CD4-positive, alpha-beta T cell treated with Interleukin-4 for 1 hour (primary cell): ENCODE results near the gene MRGPRX4.
"Not testable (repeated sequence)": the region's sequence is repeated elsewhere in the genome, so short reads cannot be mapped to it uniquely, and the experiment has no call there.

Experiments used
- DNase-seq, 2 donors: peaks; one replicate each; pipeline ENCODE4 v3.0.0-alpha.2; 2020 to 2022

The MRGPRX4 gene

DNA sequence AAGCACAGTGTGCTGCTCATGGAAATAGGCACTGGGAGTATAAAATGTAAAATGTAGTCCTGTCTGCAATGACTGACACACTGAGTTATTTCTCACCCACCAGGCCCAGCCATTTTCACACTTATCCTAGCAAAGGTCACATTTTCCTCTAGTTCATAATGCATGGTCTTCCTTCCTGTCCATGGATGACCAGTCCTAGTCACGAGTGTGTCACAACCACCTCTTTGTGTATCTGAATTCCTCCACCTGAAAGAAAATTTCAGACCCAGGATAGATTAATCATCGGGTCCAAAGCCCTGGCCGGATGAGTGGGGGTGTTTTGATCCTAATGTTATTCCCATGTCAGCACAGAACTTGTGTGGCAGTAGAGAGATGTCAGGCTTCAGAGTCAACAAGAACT is at the start of gene MRGPRX4:
TSS of gene MRGPRX4 (plus strand) at position 172 of the 400 bp plus-strand sequence. CDS start 420 bp downstream, outside the sequence.
- DNase-seq: no peak

DNA sequence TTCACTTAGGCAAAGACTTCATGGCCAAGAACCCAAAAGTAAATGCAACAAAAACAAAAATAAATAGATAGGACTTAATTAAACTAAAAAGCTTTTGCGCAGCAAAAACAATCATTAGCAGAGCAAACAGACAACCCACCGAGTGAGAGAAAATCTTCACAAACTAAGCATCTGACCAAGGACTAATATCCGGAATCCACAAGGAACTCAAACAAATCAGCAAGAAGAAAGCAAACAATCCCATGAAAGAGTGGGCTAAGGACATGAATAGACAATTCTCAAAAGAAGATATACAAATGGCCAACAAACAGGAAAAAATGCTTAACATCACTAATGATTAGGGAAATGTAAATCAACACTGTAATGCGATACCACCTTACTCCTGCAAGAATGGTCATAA is 41.5 kb upstream of the MRGPRX4 start:
- not testable (repeated sequence) for DNase-seq

GRCh38 chr11:18132341-18132740 is 40.3 kb upstream of the MRGPRX4 start, which contains the start of gene MRGPRX3:
Gene MRGPRX3, plus strand, starts transcription at chr11:18132571. Its CDS starts 4,632 bp downstream, at chr11:18137203.
- no peak for DNase-seq

GRCh38 chr11:18135308-18135707 is 37.3 kb upstream of the MRGPRX4 start:
- DNase-seq: no peak

- no peak for DNase-seq
These were observed 35.3 kb upstream of the MRGPRX4 start for GRCh38 chr11:18137186-18137800.

GRCh38 chr11:18140145-18140544 is 32.5 kb upstream of the MRGPRX4 start:
- no peak for DNase-seq

DNA sequence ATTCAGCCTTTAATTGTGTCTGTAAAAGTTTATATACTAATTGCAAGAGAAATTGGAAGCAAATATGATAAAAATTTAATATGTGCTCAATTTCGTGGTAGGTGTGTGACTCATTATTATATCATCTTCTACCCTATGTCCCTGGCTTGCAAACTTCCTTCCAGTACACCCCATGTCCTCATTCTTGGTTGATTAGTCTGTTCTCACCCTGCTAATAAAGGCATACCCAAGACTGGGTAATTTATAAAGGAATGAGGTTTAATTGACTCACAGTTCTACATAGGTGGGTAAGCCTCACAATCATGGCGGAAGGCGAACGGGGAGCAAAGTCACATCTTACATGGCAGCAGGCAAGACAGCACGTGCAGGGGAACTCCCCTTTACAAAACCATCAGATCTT is 28.4 kb upstream of the MRGPRX4 start:
- DNase-seq: no peak

DNA sequence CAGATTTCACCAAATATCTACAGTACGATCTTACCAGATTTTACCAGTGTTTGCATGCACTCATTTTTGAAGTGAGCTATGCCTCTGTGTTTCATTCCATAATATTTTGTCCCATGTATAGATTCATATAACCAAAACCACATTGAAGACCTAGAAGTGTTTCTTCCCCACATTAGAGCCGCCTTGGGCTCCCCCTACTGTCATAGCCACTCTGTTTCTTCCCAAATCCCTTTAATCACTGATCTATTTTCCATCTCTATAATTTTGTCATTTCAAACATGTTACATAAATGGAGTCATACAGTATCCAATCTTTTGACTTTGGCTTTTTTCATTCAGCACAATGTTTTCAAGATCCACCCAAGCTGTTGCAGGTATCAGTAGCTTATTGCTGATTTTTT is 27.6 kb upstream of the MRGPRX4 start:
- DNase-seq: no peak

- DNase-seq: no peak
These were observed 26.8 kb upstream of the MRGPRX4 start for GRCh38 chr11:18145837-18146236.

GRCh38 chr11:18151581-18151980 is 21.1 kb upstream of the MRGPRX4 start:
- no peak for DNase-seq

- no peak for DNase-seq
These were observed 4.3 kb upstream of the MRGPRX4 start for GRCh38 chr11:18168372-18168771.

GRCh38 chr11:18171377-18172000 is 1.1 kb upstream of the MRGPRX4 start:
- DNase-seq: no peak

DNA sequence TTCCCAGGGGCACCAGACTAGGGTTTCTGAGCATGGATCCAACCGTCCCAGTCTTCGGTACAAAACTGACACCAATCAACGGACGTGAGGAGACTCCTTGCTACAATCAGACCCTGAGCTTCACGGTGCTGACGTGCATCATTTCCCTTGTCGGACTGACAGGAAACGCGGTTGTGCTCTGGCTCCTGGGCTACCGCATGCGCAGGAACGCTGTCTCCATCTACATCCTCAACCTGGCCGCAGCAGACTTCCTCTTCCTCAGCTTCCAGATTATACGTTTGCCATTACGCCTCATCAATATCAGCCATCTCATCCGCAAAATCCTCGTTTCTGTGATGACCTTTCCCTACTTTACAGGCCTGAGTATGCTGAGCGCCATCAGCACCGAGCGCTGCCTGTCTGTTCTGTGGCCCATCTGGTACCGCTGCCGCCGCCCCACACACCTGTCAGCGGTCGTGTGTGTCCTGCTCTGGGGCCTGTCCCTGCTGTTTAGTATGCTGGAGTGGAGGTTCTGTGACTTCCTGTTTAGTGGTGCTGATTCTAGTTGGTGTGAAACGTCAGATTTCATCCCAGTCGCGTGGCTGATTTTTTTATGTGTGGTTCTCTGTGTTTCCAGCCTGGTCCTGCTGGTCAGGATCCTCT is 709 bp downstream of the MRGPRX4 start:
- DNase-seq: no peak

GRCh38 chr11:18188796-18189195 is 16.2 kb downstream of the MRGPRX4 start:
- no peak for DNase-seq

DNA sequence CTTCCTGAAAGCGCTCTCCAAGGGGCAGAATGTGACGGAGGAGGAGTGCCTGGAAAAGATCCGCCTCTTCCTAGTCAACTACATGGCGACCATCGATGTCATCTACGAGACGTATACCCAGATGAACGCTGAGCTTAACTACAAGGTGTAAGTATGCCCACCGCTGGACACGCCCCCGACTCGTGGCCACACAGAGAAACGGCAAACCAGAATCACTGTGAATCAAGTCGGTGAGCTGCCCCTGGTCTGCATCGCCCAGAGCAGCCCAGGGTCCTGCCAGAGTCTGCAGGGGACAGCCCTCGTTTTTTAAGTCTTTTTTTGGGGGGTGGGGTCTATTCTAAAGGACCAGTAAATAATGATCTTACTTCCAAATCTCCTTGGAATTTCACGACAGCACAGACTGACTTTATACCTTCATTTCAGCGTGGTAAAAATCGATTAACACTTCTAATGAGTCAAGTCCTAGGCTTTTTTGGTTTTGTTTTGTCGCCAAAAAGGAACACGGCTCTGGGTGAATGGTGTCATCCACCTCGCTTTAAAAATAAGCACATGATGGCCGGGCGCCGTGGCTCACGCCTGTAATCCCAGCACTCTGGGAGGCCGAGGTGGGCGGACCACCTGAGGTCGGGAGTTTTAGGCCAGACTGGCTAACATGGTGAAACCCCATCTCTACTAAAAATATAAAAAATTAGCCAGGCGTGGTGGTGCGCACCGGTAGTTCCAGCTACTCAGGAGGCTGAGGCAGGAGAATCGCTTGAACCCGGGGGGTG is 17.0 kb downstream of the MRGPRX4 start:
- DNase-seq: not testable (repeated sequence)

GRCh38 chr11:18191376-18191775 is 18.7 kb downstream of the MRGPRX4 start:
- DNase-seq: no peak

DNA sequence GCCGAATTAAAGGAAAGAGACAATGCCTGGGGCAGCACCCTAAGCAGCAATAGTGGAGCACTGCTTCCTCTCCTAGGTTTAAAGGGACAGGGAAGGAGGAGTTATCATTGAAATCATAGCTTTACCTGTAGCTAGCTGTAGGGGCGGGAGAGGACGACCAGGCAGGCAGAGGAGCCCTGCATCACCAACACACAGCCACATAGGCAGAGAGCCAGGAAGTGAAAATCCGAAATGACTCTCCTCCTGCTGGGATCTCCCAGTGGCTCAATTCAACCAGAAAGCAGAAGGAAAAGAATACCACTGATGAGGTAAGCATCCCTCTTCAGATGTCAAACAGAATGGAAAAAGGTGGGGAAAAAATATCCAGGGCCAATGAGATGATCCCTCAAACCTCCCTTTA is 20.4 kb downstream of the MRGPRX4 start:
- no peak for DNase-seq

GRCh38 chr11:18196532-18196931 is 23.9 kb downstream of the MRGPRX4 start:
- no peak for DNase-seq

- DNase-seq: not testable (repeated sequence)
These were observed 25.1 kb downstream of the MRGPRX4 start for GRCh38 chr11:18197738-18198137.

DNA sequence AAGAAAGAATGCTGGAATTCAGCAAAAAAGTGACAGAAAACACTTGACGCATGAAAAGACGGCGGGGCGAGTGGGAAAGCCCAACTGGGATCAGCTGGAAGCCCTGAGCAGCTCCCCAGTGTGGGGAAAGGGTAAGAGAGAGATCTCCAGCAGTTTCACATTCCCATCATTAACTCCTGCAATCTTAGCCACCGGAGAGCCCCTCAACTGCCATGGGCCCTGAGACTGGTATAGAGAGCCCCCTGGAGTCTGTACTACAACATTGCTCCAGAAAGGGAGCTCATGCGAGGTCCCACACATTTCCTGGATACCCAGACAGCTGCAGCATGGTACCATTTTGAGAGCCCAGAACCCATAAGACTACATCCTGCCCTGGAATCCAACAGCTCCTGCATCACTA is 31.1 kb downstream of the MRGPRX4 start:
- DNase-seq: peak in 1 of 2 donors; percentile 2

DNA sequence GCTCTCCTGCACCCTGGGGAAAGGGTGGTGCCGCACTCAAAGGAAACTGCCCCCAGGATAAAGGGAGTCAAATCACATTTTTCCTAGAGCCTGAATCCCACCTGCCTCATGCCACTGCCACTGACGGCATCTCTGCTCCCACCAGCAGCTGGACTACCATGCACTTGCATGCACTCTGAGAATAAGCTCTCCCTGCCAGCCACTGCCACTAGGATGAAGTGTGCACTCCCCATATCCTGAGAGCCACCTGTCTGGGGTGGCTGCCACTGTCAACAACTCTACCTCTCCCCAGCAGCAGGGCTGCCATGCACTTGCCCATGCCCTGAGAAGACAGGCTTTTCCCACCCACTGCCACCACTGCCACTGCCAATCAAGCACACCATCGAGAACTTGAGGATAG is 31.6 kb downstream of the MRGPRX4 start:
- DNase-seq: no peak

- no peak for DNase-seq
These were observed 32.1 kb downstream of the MRGPRX4 start for GRCh38 chr11:18204771-18205170.

GRCh38 chr11:18209058-18209457 is 36.4 kb downstream of the MRGPRX4 start:
- DNase-seq: no peak
